Kidney epithelial cell (primary cell): ENCODE measurements around the gene LHPP. TPM values are rescaled to one million over a fixed set of nuclear protein-coding genes. Genes with fewer than 3 reads are reported as not detected.

Source experiments
- DNase-seq: peaks from one replicate; pipeline ENCODE4 v3.0.0-alpha.2; 2010; ENCODE audit warnings: low read depth
- H3K27me3 ChIP-seq: 2 replicates; pipeline ENCODE4 v1.6.0; 2011; ENCODE audit warnings: low read length; ENCODE audit not compliant: control insufficient read depth, insufficient read depth
- H3K36me3 ChIP-seq: 2 replicates; pipeline ENCODE4 v1.5.1; 2011; ENCODE audit warnings: low read length; ENCODE audit not compliant: control insufficient read depth, insufficient read depth
- H3K4me3 ChIP-seq: 2 replicates; pipeline ENCODE4 v1.5.1; 2011; ENCODE audit warnings: low read depth, mild to moderate bottlenecking, control low read depth, low read length
- total RNA-seq: library from RNA; depleted of rRNA; stranded (reverse); fragments of >200 nt; gene quantifications from 2 replicates; pipeline ENCODE4 v1.2.3, GENCODE V29; 2015
- TF ChIP-seq, protein P1 (sequence below): IDR thresholded peaks from 2 replicates; pipeline ENCODE4 v1.5.1; 2011; ENCODE audit warnings: mild to moderate bottlenecking, moderate library complexity, low read length, control low read depth, inconsistent platforms; ENCODE audit not compliant: insufficient read depth, poor library complexity, severe bottlenecking

Gene LHPP
- total RNA-seq, 1 donor from 2014 or later: 6.3 TPM

DNA sequence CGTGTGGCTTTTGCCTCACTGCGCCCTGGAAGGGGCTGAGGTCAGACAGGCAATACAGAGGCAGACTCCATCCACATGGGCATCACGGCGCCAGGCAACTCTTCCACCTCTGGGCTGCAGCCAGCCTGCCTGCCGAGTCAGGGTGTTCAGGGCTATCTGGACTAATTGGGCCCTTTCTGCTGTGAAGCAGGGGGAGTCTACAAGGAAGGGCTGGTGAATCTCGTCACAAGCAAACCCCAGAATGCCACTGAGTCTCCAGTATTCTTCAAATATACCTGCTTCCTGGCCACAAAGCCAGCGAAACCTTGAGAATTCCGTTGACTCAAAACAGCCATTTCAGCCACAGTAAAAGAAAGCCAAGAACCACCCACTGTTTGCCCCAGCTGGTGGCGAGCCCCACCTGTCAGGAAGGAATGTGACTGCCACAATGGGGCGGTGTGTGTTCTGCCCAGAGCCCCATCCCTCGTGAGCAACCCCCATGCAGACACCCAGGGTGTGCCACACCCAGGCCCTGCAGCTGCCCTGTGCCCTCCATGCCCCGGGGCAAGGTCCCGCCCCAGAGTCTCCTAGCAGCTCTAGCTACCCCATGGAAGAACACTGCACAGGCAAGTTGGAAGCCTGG, 165.2 kb downstream of the LHPP start:
- no peak overlapping the region for H3K4me3 ChIP-seq
- H3K36me3 ChIP-seq: no peaks in the 10 kb centered on the region
- no peak for DNase-seq
- no peaks in the 10 kb centered on the region for H3K27me3 ChIP-seq
- TF ChIP-seq, protein P1, sequence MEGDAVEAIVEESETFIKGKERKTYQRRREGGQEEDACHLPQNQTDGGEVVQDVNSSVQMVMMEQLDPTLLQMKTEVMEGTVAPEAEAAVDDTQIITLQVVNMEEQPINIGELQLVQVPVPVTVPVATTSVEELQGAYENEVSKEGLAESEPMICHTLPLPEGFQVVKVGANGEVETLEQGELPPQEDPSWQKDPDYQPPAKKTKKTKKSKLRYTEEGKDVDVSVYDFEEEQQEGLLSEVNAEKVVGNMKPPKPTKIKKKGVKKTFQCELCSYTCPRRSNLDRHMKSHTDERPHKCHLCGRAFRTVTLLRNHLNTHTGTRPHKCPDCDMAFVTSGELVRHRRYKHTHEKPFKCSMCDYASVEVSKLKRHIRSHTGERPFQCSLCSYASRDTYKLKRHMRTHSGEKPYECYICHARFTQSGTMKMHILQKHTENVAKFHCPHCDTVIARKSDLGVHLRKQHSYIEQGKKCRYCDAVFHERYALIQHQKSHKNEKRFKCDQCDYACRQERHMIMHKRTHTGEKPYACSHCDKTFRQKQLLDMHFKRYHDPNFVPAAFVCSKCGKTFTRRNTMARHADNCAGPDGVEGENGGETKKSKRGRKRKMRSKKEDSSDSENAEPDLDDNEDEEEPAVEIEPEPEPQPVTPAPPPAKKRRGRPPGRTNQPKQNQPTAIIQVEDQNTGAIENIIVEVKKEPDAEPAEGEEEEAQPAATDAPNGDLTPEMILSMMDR: no peak

DNA sequence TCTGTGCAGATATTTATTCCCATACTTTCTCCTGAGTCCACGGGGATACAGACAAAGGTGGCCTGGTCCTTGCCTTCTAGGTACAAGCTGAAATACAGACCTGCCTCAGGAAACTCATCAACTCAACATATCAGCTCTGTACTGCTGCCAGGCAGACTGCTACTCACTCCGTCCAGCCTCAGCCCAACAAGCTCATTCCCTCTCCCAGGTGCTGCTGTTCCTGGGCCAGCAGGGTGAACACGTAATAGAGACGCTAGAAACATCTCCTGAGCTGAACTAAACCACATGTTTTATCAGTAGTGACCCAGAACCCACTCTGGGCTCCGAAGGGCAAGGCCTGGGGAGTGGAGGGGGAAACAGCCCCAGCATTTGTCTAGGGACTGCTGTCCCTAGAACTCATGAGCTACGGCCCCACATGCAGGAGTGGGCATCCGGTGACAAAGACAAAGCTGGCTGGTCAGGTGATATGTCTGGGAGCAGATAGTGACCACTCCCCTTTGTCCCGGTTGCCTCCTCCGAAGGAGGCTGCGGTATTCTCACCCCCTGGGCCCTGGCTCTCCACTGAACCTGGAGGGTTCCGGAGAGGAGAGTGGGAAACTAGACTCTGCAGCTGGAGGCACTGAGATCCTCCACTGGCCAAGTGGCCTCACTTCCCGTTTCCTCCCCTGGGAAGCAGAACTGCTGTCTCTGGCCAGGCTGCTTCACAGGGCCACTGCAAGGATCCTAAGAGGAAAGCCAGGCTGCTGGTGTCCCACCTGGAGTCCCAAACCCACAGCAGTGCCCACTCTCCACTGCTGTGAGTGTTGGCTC, 166.4 kb downstream of the LHPP start:
- H3K4me3 ChIP-seq: no peak overlapping the region
- H3K27me3 ChIP-seq: no peaks in the 10 kb centered on the region
- TF ChIP-seq, protein P1: no peak
- no peak for DNase-seq
- no peaks in the 10 kb centered on the region for H3K36me3 ChIP-seq

DNA sequence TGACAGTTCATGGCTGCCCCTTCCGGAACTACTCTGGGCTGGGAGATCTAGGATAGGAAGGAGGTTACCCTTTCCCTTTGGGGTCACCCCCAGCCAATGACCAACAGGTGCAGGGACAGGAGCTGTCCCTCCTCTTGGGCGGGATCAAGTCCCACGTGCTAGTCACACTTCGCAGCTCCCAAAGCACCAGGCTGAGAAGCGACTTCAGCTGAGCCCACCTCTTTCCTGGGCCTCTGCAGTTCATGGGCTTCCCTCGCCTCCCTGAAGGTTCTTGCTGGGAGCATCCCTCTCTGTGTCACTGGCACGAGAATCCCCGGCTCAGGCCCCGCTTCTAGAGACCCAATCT, 167.0 kb downstream of the LHPP start:
- TF ChIP-seq, protein P1: no peak
- no peaks in the 10 kb centered on the region for H3K27me3 ChIP-seq
- H3K36me3 ChIP-seq: no peaks in the 10 kb centered on the region
- DNase-seq: no peak
- no peak overlapping the region for H3K4me3 ChIP-seq

DNA sequence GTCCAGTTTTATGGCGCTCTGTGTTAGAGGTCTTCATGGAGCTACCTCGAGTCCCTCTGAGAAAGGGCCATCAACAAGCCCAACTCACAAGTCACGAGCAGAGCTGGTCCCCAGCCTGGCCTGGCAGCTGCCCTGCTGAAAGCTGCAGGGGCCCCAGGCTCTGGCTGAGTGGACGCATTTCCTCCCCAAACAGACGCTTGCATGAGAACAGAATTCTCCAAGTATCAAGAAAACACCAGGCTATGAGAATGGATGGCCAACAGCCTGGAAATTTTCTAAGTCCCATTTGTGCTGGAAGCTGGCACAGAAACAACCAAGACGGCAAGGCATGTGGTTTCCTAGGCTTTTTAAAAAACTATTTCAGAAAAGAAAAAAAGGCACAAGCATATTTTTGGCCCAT, 167.8 kb downstream of the LHPP start:
- TF ChIP-seq, protein P1: no peak

DNA sequence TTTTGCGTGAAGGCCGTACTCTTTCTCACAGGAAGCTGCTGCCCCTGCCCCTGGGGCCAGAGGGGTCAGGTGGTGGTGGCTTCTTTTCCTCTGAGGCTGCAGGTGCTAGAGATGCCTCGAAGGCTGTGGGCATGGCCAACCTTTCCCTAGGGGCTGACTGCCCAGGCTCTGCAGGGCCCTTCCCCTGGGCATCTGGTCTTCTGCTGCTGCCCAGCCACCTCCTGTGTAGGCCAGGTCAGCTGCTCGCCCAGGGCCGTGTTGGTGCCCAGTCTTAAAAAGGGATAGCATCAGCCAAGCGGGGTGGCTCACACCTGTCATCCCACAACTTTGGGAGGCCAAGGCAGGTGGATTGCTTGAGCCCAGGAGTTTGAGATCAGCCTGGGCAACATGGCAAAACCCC, 168.2 kb downstream of the LHPP start:
- no peaks in the 10 kb centered on the region for H3K27me3 ChIP-seq
- DNase-seq: no peak
- H3K4me3 ChIP-seq: no peak overlapping the region
- TF ChIP-seq, protein P1: no peak
- no peaks in the 10 kb centered on the region for H3K36me3 ChIP-seq

More for the DNA sequence above, 167.8 kb downstream of the LHPP start:
- DNase-seq: no peak
- Histone ChIP-seq H3K36me3 (no peaks in the 10 kb centered on the region), H3K4me3 (no peak overlapping the region), H3K27me3 (no peaks in the 10 kb centered on the region)
